Measurements from ENCODE around the gene TMC1.

TMC1 gene

DNA sequence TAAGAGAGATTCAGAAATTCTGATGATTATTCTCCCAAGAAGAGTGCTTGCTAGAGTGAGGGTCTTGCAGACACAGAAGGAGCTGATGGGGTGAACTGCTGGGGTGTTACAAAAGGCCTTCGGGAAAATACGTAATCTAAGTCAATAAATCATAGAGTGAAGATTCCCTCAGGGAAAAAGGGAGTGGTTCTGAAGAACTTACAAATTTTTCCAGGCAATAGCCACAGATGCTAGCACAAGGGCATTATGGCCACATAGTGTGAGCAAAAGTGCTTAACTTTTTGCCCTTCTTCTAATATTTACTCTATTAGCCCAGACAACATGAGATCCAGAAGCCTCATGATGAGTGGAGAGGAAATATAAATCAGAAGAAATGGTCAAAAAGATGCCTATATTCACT, 137.3 kb downstream of the TMC1 start:
- no peaks in the 10 kb centered on the region for H3K4me1 ChIP-seq (ENCODE audit: control insufficient read depth, insufficient read depth, low read length)
- H3K36me3 ChIP-seq (ENCODE audit: control insufficient read depth in 2 of 2, insufficient read depth in 1 of 2, low read length in 2 of 2) = no peaks in the 10 kb centered on the region
- H3K27ac ChIP-seq (ENCODE audit: extremely low read depth, low read depth, low read length) = no peak overlapping the region
- no peaks in the 10 kb centered on the region for H3K9me3 ChIP-seq (ENCODE audit: control insufficient read depth, insufficient read depth, low read depth, low read length)
- ChIA-PET POLR2A (no interaction called here), CTCF (interaction anchor here (0.7 kb wide), 1 partner anchor 102 kb away, joined by 3 read pairs; no protein-coding TSS in a partner anchor)
- no peak for TF ChIP-seq SP3 (tag by site-specific recombination; IDR thresholded peaks at IDR 0.05)
- no peak overlapping the region for H3K4me3 ChIP-seq (ENCODE audit: low read depth, low read length)

GRCh38 chr9:72661401-72662135, 140.2 kb downstream of the TMC1 start:
- no peak overlapping the region for H3K27ac ChIP-seq (ENCODE audit: extremely low read depth, low read depth, low read length)
- POLR2A ChIA-PET = no interaction called here

GRCh38 chr9:72665421-72665820, 144.0 kb downstream of the TMC1 start:
- ChIA-PET POLR2A (no interaction called here), CTCF (interaction anchor here (0.6 to 1.3 kb wide), 4 partner anchors 35 to 385 kb away, joined by 3 to 4 read pairs (median 3); partner anchors contain the start of gene ZFAND5)
- TF ChIP-seq ZBTB21 (tag by site-specific recombination; IDR thresholded peaks at IDR 0.05) (no peak), ZNF16 (tag by site-specific recombination; IDR thresholded peaks at IDR 0.05; ENCODE audit: low read depth) (no peak), ZFP69B (tag by site-specific recombination; IDR thresholded peaks at IDR 0.05) (no peak), ZNF335 (tag by site-specific recombination; conservative IDR thresholded peaks at IDR 0.05) (no peak), ZNF121 (tag by site-specific recombination; IDR thresholded peaks at IDR 0.05) (no peak), PRDM2 (tag by site-specific recombination; IDR thresholded peaks at IDR 0.05; ENCODE audit: borderline replicate concordance) (no peak), ZNF48 (tag by site-specific recombination; IDR thresholded peaks at IDR 0.05) (no peak), BCL11A (tag by site-specific recombination; IDR thresholded peaks at IDR 0.05; ENCODE audit: low read depth) (no peak)
- TF ChIP-seq, protein P1, sequence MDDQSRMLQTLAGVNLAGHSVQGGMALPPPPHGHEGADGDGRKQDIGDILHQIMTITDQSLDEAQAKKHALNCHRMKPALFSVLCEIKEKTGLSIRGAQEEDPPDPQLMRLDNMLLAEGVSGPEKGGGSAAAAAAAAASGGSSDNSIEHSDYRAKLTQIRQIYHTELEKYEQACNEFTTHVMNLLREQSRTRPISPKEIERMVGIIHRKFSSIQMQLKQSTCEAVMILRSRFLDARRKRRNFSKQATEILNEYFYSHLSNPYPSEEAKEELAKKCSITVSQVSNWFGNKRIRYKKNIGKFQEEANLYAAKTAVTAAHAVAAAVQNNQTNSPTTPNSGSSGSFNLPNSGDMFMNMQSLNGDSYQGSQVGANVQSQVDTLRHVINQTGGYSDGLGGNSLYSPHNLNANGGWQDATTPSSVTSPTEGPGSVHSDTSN (CRISPR knock-in tag; IDR thresholded peaks at IDR 0.05) = no peak

More at GRCh38 chr9:72661401-72662135, 140.2 kb downstream of the TMC1 start:
- Histone ChIP-seq H3K36me3 (ENCODE audit: control insufficient read depth in 2 of 2, insufficient read depth in 1 of 2, low read length in 2 of 2) (no peaks in the 10 kb centered on the region), H3K4me1 (ENCODE audit: control insufficient read depth, insufficient read depth, low read length) (no peaks in the 10 kb centered on the region), H3K4me3 (ENCODE audit: low read depth, low read length) (no peak overlapping the region), H3K9me3 (ENCODE audit: control insufficient read depth, insufficient read depth, low read depth, low read length) (no peaks in the 10 kb centered on the region)
- CTCF ChIA-PET = no interaction called here
- TF ChIP-seq, protein P2, sequence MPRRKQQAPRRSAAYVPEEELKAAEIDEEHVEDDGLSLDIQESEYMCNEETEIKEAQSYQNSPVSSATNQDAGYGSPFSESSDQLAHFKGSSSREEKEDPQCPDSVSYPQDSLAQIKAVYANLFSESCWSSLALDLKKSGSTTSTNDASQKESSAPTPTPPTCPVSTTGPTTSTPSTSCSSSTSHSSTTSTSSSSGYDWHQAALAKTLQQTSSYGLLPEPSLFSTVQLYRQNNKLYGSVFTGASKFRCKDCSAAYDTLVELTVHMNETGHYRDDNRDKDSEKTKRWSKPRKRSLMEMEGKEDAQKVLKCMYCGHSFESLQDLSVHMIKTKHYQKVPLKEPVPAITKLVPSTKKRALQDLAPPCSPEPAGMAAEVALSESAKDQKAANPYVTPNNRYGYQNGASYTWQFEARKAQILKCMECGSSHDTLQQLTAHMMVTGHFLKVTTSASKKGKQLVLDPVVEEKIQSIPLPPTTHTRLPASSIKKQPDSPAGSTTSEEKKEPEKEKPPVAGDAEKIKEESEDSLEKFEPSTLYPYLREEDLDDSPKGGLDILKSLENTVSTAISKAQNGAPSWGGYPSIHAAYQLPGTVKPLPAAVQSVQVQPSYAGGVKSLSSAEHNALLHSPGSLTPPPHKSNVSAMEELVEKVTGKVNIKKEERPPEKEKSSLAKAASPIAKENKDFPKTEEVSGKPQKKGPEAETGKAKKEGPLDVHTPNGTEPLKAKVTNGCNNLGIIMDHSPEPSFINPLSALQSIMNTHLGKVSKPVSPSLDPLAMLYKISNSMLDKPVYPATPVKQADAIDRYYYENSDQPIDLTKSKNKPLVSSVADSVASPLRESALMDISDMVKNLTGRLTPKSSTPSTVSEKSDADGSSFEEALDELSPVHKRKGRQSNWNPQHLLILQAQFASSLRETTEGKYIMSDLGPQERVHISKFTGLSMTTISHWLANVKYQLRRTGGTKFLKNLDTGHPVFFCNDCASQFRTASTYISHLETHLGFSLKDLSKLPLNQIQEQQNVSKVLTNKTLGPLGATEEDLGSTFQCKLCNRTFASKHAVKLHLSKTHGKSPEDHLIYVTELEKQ (tag by site-specific recombination; IDR thresholded peaks at IDR 0.05; ENCODE audit: borderline replicate concordance) = no peak
- TF ChIP-seq, protein P3, sequence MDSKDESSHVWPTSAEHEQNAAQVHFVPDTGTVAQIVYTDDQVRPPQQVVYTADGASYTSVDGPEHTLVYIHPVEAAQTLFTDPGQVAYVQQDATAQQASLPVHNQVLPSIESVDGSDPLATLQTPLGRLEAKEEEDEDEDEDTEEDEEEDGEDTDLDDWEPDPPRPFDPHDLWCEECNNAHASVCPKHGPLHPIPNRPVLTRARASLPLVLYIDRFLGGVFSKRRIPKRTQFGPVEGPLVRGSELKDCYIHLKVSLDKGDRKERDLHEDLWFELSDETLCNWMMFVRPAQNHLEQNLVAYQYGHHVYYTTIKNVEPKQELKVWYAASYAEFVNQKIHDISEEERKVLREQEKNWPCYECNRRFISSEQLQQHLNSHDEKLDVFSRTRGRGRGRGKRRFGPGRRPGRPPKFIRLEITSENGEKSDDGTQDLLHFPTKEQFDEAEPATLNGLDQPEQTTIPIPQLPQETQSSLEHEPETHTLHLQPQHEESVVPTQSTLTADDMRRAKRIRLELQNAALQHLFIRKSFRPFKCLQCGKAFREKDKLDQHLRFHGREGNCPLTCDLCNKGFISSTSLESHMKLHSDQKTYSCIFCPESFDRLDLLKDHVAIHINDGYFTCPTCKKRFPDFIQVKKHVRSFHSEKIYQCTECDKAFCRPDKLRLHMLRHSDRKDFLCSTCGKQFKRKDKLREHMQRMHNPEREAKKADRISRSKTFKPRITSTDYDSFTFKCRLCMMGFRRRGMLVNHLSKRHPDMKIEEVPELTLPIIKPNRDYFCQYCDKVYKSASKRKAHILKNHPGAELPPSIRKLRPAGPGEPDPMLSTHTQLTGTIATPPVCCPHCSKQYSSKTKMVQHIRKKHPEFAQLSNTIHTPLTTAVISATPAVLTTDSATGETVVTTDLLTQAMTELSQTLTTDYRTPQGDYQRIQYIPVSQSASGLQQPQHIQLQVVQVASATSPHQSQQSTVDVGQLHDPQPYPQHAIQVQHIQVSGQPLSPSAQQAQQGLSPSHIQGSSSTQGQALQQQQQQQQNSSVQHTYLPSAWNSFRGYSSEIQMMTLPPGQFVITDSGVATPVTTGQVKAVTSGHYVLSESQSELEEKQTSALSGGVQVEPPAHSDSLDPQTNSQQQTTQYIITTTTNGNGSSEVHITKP (tag by site-specific recombination; IDR thresholded peaks at IDR 0.05) = 0 out of 2 replicates have a peak, but pooled peaks have one; percentile 30

More at GRCh38 chr9:72665421-72665820, 144.0 kb downstream of the TMC1 start:
- H3K36me3 ChIP-seq (ENCODE audit: control insufficient read depth in 2 of 2, insufficient read depth in 1 of 2, low read length in 2 of 2) = no peaks in the 10 kb centered on the region
- no peak overlapping the region for H3K27ac ChIP-seq (ENCODE audit: extremely low read depth, low read depth, low read length)
- H3K4me3 ChIP-seq (ENCODE audit: low read depth, low read length) = no peak overlapping the region
- no peaks in the 10 kb centered on the region for H3K9me3 ChIP-seq (ENCODE audit: control insufficient read depth, insufficient read depth, low read depth, low read length)
- H3K4me1 ChIP-seq (ENCODE audit: control insufficient read depth, insufficient read depth, low read length) = no peaks in the 10 kb centered on the region
